Adrenal gland (tissue), 5 donors: Measurements from ENCODE around the gene DNHD1.

Experiments used
- POLR2A ChIP-seq, 2 donors: fragments of 450-650 bp; IDR thresholded peaks; one replicate each; pipeline ENCODE4 v1.6.1; 2017; ENCODE audit warnings: antibody characterized with exemption in 2 of 2, mild to moderate bottlenecking in 2 of 2, moderate library complexity in 1 of 2
- TF ChIP-seq, protein P1 (sequence below), 6 experiments: fragments of 450-650 bp in 4 of 6; fragments of 200-600 bp in 2 of 6; sonication (generic) in 1 of 6; IDR thresholded peaks; 1 replicate in 5 of 6; 2 replicates in 1 of 6; pipeline versions ENCODE4 v1.5.1 to v1.8.0; 2016 to 2021; ENCODE audit warnings: antibody characterized with exemption in 6 of 6, mild to moderate bottlenecking in 2 of 6, moderate library complexity in 1 of 6
- donor health status: DM: no; HTN: no; CAD: no.

DNA sequence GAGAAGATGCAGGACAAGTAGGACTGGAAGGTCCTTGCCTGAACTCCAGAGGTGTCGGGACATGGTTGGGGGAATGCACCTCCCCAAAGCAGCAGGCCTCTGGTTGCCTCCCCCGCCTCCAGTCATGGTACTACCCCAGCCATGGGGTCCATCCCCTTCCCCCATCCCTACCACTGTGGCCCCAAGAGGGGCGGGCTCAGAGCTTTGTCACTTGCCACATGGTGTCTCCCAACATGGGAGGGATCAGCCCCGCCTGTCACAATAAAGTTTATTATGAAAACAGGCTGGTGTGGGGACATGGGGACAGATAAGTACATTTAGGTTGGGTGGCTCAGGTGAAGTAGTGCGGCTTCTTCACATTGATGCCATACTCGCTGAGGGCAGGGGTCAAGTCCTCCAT lies 113.5 kb downstream of the DNHD1 start:
- TF ChIP-seq, protein P1, sequence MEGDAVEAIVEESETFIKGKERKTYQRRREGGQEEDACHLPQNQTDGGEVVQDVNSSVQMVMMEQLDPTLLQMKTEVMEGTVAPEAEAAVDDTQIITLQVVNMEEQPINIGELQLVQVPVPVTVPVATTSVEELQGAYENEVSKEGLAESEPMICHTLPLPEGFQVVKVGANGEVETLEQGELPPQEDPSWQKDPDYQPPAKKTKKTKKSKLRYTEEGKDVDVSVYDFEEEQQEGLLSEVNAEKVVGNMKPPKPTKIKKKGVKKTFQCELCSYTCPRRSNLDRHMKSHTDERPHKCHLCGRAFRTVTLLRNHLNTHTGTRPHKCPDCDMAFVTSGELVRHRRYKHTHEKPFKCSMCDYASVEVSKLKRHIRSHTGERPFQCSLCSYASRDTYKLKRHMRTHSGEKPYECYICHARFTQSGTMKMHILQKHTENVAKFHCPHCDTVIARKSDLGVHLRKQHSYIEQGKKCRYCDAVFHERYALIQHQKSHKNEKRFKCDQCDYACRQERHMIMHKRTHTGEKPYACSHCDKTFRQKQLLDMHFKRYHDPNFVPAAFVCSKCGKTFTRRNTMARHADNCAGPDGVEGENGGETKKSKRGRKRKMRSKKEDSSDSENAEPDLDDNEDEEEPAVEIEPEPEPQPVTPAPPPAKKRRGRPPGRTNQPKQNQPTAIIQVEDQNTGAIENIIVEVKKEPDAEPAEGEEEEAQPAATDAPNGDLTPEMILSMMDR (IDR thresholded peaks at IDR 0.05), result no peak
- TF ChIP-seq POLR2A (IDR thresholded peaks at IDR 0.05), result no peak
